PC-3 (cell line): Measurements from ENCODE around the gene SMAP1. TPM values are rescaled to one million over a fixed set of nuclear protein-coding genes. Genes with fewer than 3 reads are reported as not detected.
"Not testable (repeated sequence)": the region's sequence is repeated elsewhere in the genome, so short reads cannot be mapped to it uniquely, and the experiment has no call there.

Experiments used
- ATAC-seq: fragments of 200-7000 bp; cut with Tn5 transposase; 2 replicates; pipeline ENCODE4 v1.9.1; 2020; ENCODE audit warnings: mild to moderate bottlenecking, moderate library complexity
- BruUV-seq: library from RNA; stranded (reverse); fragments of 400-500 nt; replicated peaks from 2 replicates; lab custom pipeline; 2021; lab: Mats Ljungman, UMichigan
- CTCF ChIA-PET: fragments of 300-600 bp; sonication (Branson Sonifier 250); formaldehyde crosslinking; loops from one replicate; lab custom pipeline; 2022; ENCODE audit warnings: antibody characterized with exemption; lab: Charles Lee
- POLR2A ChIA-PET: fragments of 300-600 bp; sonication (Branson Sonifier 250); formaldehyde crosslinking; loops from one replicate; lab custom pipeline; 2022; ENCODE audit warnings: antibody characterized with exemption; ENCODE audit not compliant: unreplicated experiment; lab: Charles Lee
- DNase-seq: peaks from one replicate; pipeline ENCODE4 v3.0.0-alpha.2; 2015
- H2AFZ ChIP-seq: fragments of 300-600 bp; sonication (generic); 2 replicates; pipeline ENCODE4 v1.6.0; 2016; ENCODE audit warnings: antibody characterized with exemption, low read length
- H3F3A ChIP-seq: fragments of 300-600 bp; sonication (generic); one replicate; pipeline ENCODE4 v1.6.0; 2017; ENCODE audit warnings: antibody characterized with exemption, low read length, control low read depth, mild to moderate bottlenecking; ENCODE audit not compliant: unreplicated experiment
- H3K27ac ChIP-seq: fragments of 300-600 bp; sonication (generic); 2 replicates; pipeline ENCODE4 v1.5.1; 2016; ENCODE audit warnings: mild to moderate bottlenecking, low read length
- H3K27me3 ChIP-seq: fragments of 300-600 bp; sonication (generic); 2 replicates; pipeline ENCODE4 v1.6.1; 2016; ENCODE audit warnings: low read length, mixed read lengths
- H3K36me3 ChIP-seq: fragments of 300-600 bp; sonication (generic); 2 replicates; pipeline ENCODE4 v1.6.1; 2016; ENCODE audit warnings: low read depth, mixed run types, low read length, mixed read lengths
- H3K4me1 ChIP-seq: fragments of 300-600 bp; sonication (generic); 2 replicates; pipeline ENCODE4 v1.5.1; 2016; ENCODE audit warnings: low read length; ENCODE audit not compliant: insufficient read depth
- H3K4me2 ChIP-seq: fragments of 300-600 bp; sonication (generic); 2 replicates; pipeline ENCODE4 v1.6.0; 2016; ENCODE audit warnings: low read length
- H3K4me3 ChIP-seq: fragments of 300-600 bp; sonication (generic); 2 replicates; pipeline ENCODE4 v1.5.1; 2016; ENCODE audit warnings: mild to moderate bottlenecking, low read length, mixed read lengths
- H3K79me2 ChIP-seq: fragments of 300-600 bp; sonication (generic); 2 replicates; pipeline ENCODE4 v1.6.1; 2017; ENCODE audit warnings: low read length, mixed read lengths
- H3K9ac ChIP-seq: fragments of 300-600 bp; sonication (generic); 2 replicates; pipeline ENCODE4 v1.6.0; 2016; ENCODE audit warnings: mild to moderate bottlenecking, low read length
- H3K9me2 ChIP-seq: fragments of 300-600 bp; sonication (generic); replicated peaks from 2 replicates; pipeline ENCODE4 v1.6.1; 2016; ENCODE audit warnings: mixed run types, low read length, mixed read lengths
- H3K9me3 ChIP-seq: fragments of 300-600 bp; sonication (generic); 2 replicates; pipeline ENCODE4 v1.6.1; 2016; ENCODE audit warnings: low read length, mixed read lengths
- H4K20me1 ChIP-seq: fragments of 300-600 bp; sonication (generic); 2 replicates; pipeline ENCODE4 v1.6.1; 2016; ENCODE audit warnings: low read length, mixed read lengths
- CTCF ChIP-seq: fragments of 300-600 bp; sonication (generic); conservative IDR thresholded peaks from 2 replicates; pipeline ENCODE4 v1.5.1; 2017; ENCODE audit warnings: antibody characterized with exemption, low read depth, mild to moderate bottlenecking, low read length
- EZH2 ChIP-seq: fragments of 300-600 bp; sonication (generic); IDR thresholded peaks from one replicate; pipeline ENCODE4 v1.6.1; 2017; ENCODE audit warnings: antibody characterized with exemption, mild to moderate bottlenecking, low read length; ENCODE audit not compliant: unreplicated experiment
- EZH2phosphoT487 ChIP-seq: fragments of 300-600 bp; sonication (generic); IDR thresholded peaks from 2 replicates; pipeline ENCODE4 v1.6.1; 2018; ENCODE audit warnings: mild to moderate bottlenecking, antibody characterized with exemption, low read length, borderline replicate concordance
- intact Hi-C: fragments of 100-400 bp; cut with micrococcal nuclease; formaldehyde crosslinking; loops from 2 replicates; pipeline ENCODE4 v1.9.0; 2023
- total RNA-seq: library from RNA; depleted of rRNA; stranded (reverse); fragments of >200 nt; gene quantifications from 2 replicates; pipeline ENCODE4 v1.2.3, GENCODE V29; 2014

The SMAP1 gene
- total RNA-seq, 1 experiment from 2014 or later, result 15.7 TPM

GRCh38 chr6:70739534-70739933 is 71.9 kb downstream of the SMAP1 start:
- no peak for ATAC-seq
- no peak overlapping the region for H3K4me3 ChIP-seq
- TF ChIP-seq EZH2 (no peak), EZH2phosphoT487 (no peak), CTCF (no peak)

GRCh38 chr6:70740746-70741145 is 73.1 kb downstream of the SMAP1 start:
- H3K4me3 ChIP-seq, BruUV-seq, H3K9me3 ChIP-seq, ATAC-seq, H3K9me2 ChIP-seq, DNase-seq, H4K20me1 ChIP-seq, intact Hi-C loops, H3K79me2 ChIP-seq, POLR2A ChIA-PET, H3K4me1 ChIP-seq, CTCF ChIA-PET, H3K9ac ChIP-seq, H3K27ac ChIP-seq, H3K4me2 ChIP-seq, H3F3A ChIP-seq, H3K27me3 ChIP-seq, H2AFZ ChIP-seq, H3K36me3 ChIP-seq: not testable (repeated sequence)

More at GRCh38 chr6:70739534-70739933, 71.9 kb downstream of the SMAP1 start:
- H3K27ac ChIP-seq, result no peak overlapping the region
- intact Hi-C loops, result no loop called here
- H3K4me2 ChIP-seq, result no peak overlapping the region
- ChIA-PET CTCF (no interaction called here), POLR2A (no interaction called here)
- H3K9me3 ChIP-seq, result no peaks in the 10 kb centered on the region
- no peaks in the 10 kb centered on the region for H3K27me3 ChIP-seq
- no peak overlapping the region for H2AFZ ChIP-seq
- no peak overlapping the region for H3K9ac ChIP-seq
- H3K9me2 ChIP-seq, result no peaks in the 10 kb centered on the region
- H3F3A ChIP-seq, result no peaks in the 10 kb centered on the region
- BruUV-seq, result no TSS peak
- DNase-seq, result no peak
- H3K4me1 ChIP-seq, result no peaks in the 10 kb centered on the region
- H3K36me3 ChIP-seq, result no peaks in the 10 kb centered on the region
- H3K79me2 ChIP-seq, result no peaks in the 10 kb centered on the region
- H4K20me1 ChIP-seq, result no peaks in the 10 kb centered on the region

GRCh38 chr6:70742462-70742861 is 74.8 kb downstream of the SMAP1 start:
- H2AFZ ChIP-seq, H3K27ac ChIP-seq, H3K36me3 ChIP-seq, intact Hi-C loops, H3K9ac ChIP-seq, H3K4me3 ChIP-seq, H3K27me3 ChIP-seq, CTCF ChIA-PET, DNase-seq, POLR2A ChIA-PET, H3K9me2 ChIP-seq, H3K4me1 ChIP-seq, H3F3A ChIP-seq, H4K20me1 ChIP-seq, H3K4me2 ChIP-seq, H3K9me3 ChIP-seq, H3K79me2 ChIP-seq, BruUV-seq, ATAC-seq: not testable (repeated sequence)

GRCh38 chr6:70753870-70754380 is 86.2 kb downstream of the SMAP1 start:
- intact Hi-C loops, result no loop called here

More at GRCh38 chr6:70753870-70754380, 86.2 kb downstream of the SMAP1 start:
- Histone ChIP-seq H3K27me3 (no peaks in the 10 kb centered on the region), H3K4me3 (no peak overlapping the region), H3K9me2 (no peaks in the 10 kb centered on the region), H4K20me1 (no peaks in the 10 kb centered on the region), H3K36me3 (no peaks in the 10 kb centered on the region), H3K4me1 (no peaks in the 10 kb centered on the region), H3K9me3 (no peaks in the 10 kb centered on the region), H3K27ac (no peak overlapping the region), H2AFZ (no peak overlapping the region), H3K79me2 (no peaks in the 10 kb centered on the region), H3K4me2 (no peak overlapping the region), H3K9ac (no peak overlapping the region), H3F3A (no peaks in the 10 kb centered on the region)
- no peak for DNase-seq
- no peak for ATAC-seq
- CTCF ChIA-PET, result no interaction called here
- no TSS peak for BruUV-seq
- TF ChIP-seq EZH2phosphoT487, result no peak
- no peak for TF ChIP-seq CTCF
- TF ChIP-seq EZH2, result no peak
- POLR2A ChIA-PET, result no interaction called here
